OCI-LY7 (cell line): ENCODE results near the gene FGR. TPM values are rescaled to one million over a fixed set of nuclear protein-coding genes. Genes with fewer than 3 reads are reported as not detected.

Experiments used
- BruUV-seq: library from RNA; stranded (reverse); fragments of 400-500 nt; replicated peaks from 2 replicates; lab custom pipeline; 2021; lab: Mats Ljungman, UMichigan
- CTCF ChIA-PET: fragments of 300-600 bp; sonication (Branson Sonifier 250); formaldehyde crosslinking; loops from one replicate; lab custom pipeline; 2022; ENCODE audit warnings: antibody characterized with exemption; ENCODE audit not compliant: unreplicated experiment; lab: Charles Lee
- POLR2A ChIA-PET: fragments of 300-600 bp; sonication (Branson Sonifier 250); formaldehyde crosslinking; loops from one replicate; lab custom pipeline; 2022; ENCODE audit warnings: antibody characterized with exemption; lab: Charles Lee
- DNase-seq: peaks from one replicate; pipeline ENCODE4 v3.0.0-alpha.2; 2015; ENCODE audit warnings: low spot score
- H2AFZ ChIP-seq: fragments of 200-600 bp; sonication (generic), shearing (Covaris generic); 2 replicates; pipeline ENCODE4 v1.6.1; 2014; ENCODE audit warnings: mild to moderate bottlenecking, antibody characterized with exemption, low read length, moderate library complexity
- H3K27ac ChIP-seq: fragments of 200-600 bp; sonication (generic); 2 replicates; pipeline ENCODE4 v1.5.1; 2014; ENCODE audit warnings: mixed run types, low read depth, mild to moderate bottlenecking, moderate library complexity, low read length, inconsistent platforms; ENCODE audit not compliant: poor library complexity, severe bottlenecking
- H3K36me3 ChIP-seq: fragments of 200-600 bp; sonication (generic); 2 replicates; pipeline ENCODE4 v1.6.1; 2014; ENCODE audit warnings: mild to moderate bottlenecking, antibody characterized with exemption, low read length, moderate library complexity, mixed read lengths; ENCODE audit not compliant: insufficient read depth
- H3K4me1 ChIP-seq: fragments of 200-600 bp; sonication (generic); 2 replicates; pipeline ENCODE4 v1.5.1; 2014; ENCODE audit warnings: mild to moderate bottlenecking, low read length; ENCODE audit not compliant: insufficient read depth, poor library complexity, severe bottlenecking
- H3K4me2 ChIP-seq: fragments of 200-600 bp; sonication (generic); 2 replicates; pipeline ENCODE4 v1.6.1; 2014; ENCODE audit warnings: mild to moderate bottlenecking, low read length
- H3K4me3 ChIP-seq: fragments of 200-600 bp; sonication (generic); 2 replicates; pipeline ENCODE4 v1.5.1; 2014; ENCODE audit warnings: mild to moderate bottlenecking, low read depth, low read length; ENCODE audit not compliant: poor library complexity, severe bottlenecking
- H3K79me2 ChIP-seq: fragments of 200-600 bp; sonication (generic); 2 replicates; pipeline ENCODE4 v1.6.1; 2016; ENCODE audit warnings: low read depth, mild to moderate bottlenecking, low read length, moderate library complexity, mixed read lengths; ENCODE audit not compliant: insufficient read depth
- H3K9me2 ChIP-seq: fragments of 200-600 bp; sonication (generic); 2 replicates; pipeline ENCODE4 v1.6.1; 2016; ENCODE audit warnings: mild to moderate bottlenecking, low read length, mixed read lengths; ENCODE audit not compliant: insufficient read depth
- H3K9me3 ChIP-seq: fragments of 200-600 bp; sonication (generic); 2 replicates; pipeline ENCODE4 v1.6.1; 2014; ENCODE audit warnings: mild to moderate bottlenecking, mixed run types, low read length, mixed read lengths
- H4K20me1 ChIP-seq: fragments of 200-600 bp; sonication (generic); 2 replicates; pipeline ENCODE4 v1.6.1; 2014; ENCODE audit warnings: mild to moderate bottlenecking, antibody characterized with exemption, low read length, moderate library complexity, mixed read lengths; ENCODE audit not compliant: insufficient read depth
- EZH2phosphoT487 ChIP-seq: fragments of 200-600 bp; sonication (generic); IDR thresholded peaks from 2 replicates; pipeline ENCODE4 v1.6.1; 2018; ENCODE audit warnings: low read depth, borderline replicate concordance, mild to moderate bottlenecking, mixed run types, antibody characterized with exemption, low read length, moderate library complexity, mixed read lengths
- intact Hi-C: fragments of 100-400 bp; cut with micrococcal nuclease; formaldehyde crosslinking; loops from one replicate; pipeline ENCODE4 v1.10.0; 2022; ENCODE audit not compliant: unreplicated experiment
- total RNA-seq, 2 experiments: library from RNA; depleted of rRNA in 1 of 2; stranded (reverse); fragments of >200 nt in 1 of 2; shearing (Covaris generic) in 1 of 2; gene quantifications; 2 replicates each; pipeline ENCODE4 v1.2.3, GENCODE V29; 2014 to 2022
- TF ChIP-seq, protein P1 (sequence below): fragments of 200-600 bp; sonication (generic); conservative IDR thresholded peaks from 2 replicates; pipeline ENCODE4 v1.5.1; 2014; ENCODE audit warnings: mild to moderate bottlenecking, antibody characterized with exemption, low read length, moderate library complexity, mixed read lengths

The FGR gene
- total RNA-seq, 2 experiments from 2014 or later, result 1.2 to 2.2 TPM

DNA sequence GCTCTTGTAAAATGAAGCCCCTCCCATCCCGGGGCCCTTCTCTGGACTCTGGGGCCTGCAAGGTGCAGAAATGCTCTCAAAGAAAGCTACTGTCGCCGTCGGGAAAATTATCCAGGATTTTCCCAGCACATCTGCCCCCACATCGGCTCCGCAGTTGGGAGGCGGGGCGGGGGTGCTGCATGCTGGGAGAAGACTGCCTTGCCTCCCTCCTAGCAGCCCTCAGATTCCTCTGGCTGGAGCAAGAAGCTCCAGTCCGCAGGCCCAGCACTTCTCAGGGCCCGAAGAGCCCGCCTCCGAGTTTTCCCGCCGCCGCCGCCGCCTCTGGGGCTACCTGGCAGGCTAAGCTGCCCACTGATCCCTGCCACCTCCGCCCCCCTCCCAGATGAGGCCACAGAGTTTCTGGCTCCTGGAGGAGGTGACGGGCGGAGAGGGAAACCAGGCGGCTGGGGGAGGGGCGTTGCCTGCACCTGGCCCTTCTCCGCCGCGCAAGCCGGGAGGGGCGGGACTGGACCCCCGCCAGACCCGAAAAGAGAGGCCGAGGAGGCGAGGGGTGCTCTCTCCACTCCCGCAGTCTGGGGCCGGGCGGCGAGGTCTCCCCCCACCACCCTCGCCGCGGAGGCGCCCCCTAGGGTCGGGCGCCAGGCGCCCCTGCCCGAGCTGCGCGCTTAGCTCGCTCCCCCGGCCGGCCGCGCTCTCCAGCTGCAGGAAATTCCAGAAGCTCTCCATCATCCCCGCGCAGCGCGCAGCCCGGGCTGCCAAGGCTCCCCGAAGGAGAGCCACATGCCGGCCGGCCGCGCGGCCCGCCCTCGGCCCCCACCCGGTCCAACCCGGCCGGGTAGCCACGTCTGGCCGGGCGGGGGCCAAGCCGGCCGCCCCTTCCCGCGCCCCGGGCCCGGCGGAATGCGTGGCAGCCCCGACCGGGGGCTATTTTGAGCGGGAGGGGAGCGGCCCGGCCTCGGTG, 59.8 kb downstream of the FGR start:
- peaks cover 17% of the 10 kb centered on the region for H3K4me1 ChIP-seq
- no peaks in the 10 kb centered on the region for H3K79me2 ChIP-seq
- intact Hi-C loops, result no loop called here

GRCh38 chr1:27574001-27574781, 60.8 kb downstream of the FGR start:
- H3K4me3 ChIP-seq, result no peak overlapping the region
- intact Hi-C loops, result no loop called here
- CTCF ChIA-PET, result no interaction called here
- peaks cover 17% of the 10 kb centered on the region for H3K4me1 ChIP-seq
- no peaks in the 10 kb centered on the region for H3K9me3 ChIP-seq
- H3K79me2 ChIP-seq, result no peaks in the 10 kb centered on the region
- H3K4me2 ChIP-seq, result no peak overlapping the region
- no peak for DNase-seq
- POLR2A ChIA-PET, result interaction anchor here (0.7 to 1.0 kb wide), 2 partner anchors 21 to 273 kb away, joined by 3 read pairs; no protein-coding TSS in a partner anchor
- no peak for TF ChIP-seq EZH2phosphoT487
- TF ChIP-seq, protein P1, sequence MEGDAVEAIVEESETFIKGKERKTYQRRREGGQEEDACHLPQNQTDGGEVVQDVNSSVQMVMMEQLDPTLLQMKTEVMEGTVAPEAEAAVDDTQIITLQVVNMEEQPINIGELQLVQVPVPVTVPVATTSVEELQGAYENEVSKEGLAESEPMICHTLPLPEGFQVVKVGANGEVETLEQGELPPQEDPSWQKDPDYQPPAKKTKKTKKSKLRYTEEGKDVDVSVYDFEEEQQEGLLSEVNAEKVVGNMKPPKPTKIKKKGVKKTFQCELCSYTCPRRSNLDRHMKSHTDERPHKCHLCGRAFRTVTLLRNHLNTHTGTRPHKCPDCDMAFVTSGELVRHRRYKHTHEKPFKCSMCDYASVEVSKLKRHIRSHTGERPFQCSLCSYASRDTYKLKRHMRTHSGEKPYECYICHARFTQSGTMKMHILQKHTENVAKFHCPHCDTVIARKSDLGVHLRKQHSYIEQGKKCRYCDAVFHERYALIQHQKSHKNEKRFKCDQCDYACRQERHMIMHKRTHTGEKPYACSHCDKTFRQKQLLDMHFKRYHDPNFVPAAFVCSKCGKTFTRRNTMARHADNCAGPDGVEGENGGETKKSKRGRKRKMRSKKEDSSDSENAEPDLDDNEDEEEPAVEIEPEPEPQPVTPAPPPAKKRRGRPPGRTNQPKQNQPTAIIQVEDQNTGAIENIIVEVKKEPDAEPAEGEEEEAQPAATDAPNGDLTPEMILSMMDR, result no peak
- no peaks in the 10 kb centered on the region for H4K20me1 ChIP-seq
- BruUV-seq, result no TSS peak
- no peaks in the 10 kb centered on the region for H3K9me2 ChIP-seq
- H3K27ac ChIP-seq, result no peak overlapping the region
- H3K36me3 ChIP-seq, result no peaks in the 10 kb centered on the region
- H2AFZ ChIP-seq, result no peak overlapping the region

More for the DNA sequence above, 59.8 kb downstream of the FGR start:
- Histone ChIP-seq H3K9me3 (no peaks in the 10 kb centered on the region), H3K9me2 (no peaks in the 10 kb centered on the region), H4K20me1 (no peaks in the 10 kb centered on the region; the same call in 1 of the 2 replicates), H3K27ac (no peak overlapping the region), H3K36me3 (no peaks in the 10 kb centered on the region), H2AFZ (no peak overlapping the region), H3K4me3 (no peak overlapping the region), H3K4me2 (no peak overlapping the region; the same call in 1 of the 2 replicates)
- BruUV-seq, result no TSS peak
- CTCF ChIA-PET, result interaction anchor here (0.6 kb wide), 1 partner anchor 170 kb away, joined by 3 read pairs; no protein-coding TSS in a partner anchor
- no peak for DNase-seq
- TF ChIP-seq, protein P1, result peak; percentile 43; the same call in 1 of the 2 replicates
- TF ChIP-seq EZH2phosphoT487, result no peak
- POLR2A ChIA-PET, result interaction anchor here (0.7 kb wide), 1 partner anchor 274 kb away, joined by 3 read pairs; no protein-coding TSS in a partner anchor
